Naive thymus-derived CD4-positive, alpha-beta T cell (primary cell): ENCODE data around the gene C14orf180. TPM values are rescaled to one million over a fixed set of nuclear protein-coding genes. Genes with fewer than 3 reads are reported as not detected.

Source experiments
- ATAC-seq: fragments of 150-1000 bp; cut with Tn5 transposase; 2 replicates; pipeline ENCODE4 v1.10.0; 2021; ENCODE audit warnings: mild to moderate bottlenecking, moderate library complexity
- CTCF ChIA-PET: fragments of 350-600 bp; sonication (Branson Sonifier 250); formaldehyde crosslinking; loops from one replicate; lab custom pipeline; 2021; ENCODE audit warnings: antibody characterized with exemption; lab: Charles Lee
- POLR2A ChIA-PET: fragments of 350-600 bp; sonication (Branson Sonifier 250); formaldehyde crosslinking; loops from one replicate; lab custom pipeline; 2021; ENCODE audit warnings: antibody characterized with exemption, inconsistent platforms; lab: Charles Lee
- DNase-seq, 9 donors: peaks; one replicate each; pipeline versions ENCODE4 v3.0.0 to v3.0.0-alpha.2; 2020 to 2022; ENCODE audit warnings: mixed read lengths in 1 of 9
- H3K27ac ChIP-seq: one replicate; pipeline ENCODE4 v1.7.0; 2013; ENCODE audit warnings: mild to moderate bottlenecking, low read depth, low read length, moderate library complexity
- H3K27me3 ChIP-seq, 2 donors: one replicate each; pipeline ENCODE4 v1.7.0; 2013; ENCODE audit warnings: low read length in 2 of 2, mild to moderate bottlenecking in 2 of 2, moderate library complexity in 2 of 2; ENCODE audit not compliant: control insufficient read depth in 2 of 2, insufficient read depth in 2 of 2
- H3K36me3 ChIP-seq, 3 experiments: 1 replicate in 2 of 3; 2 replicates in 1 of 3; pipeline ENCODE4 v1.7.0; 2013; ENCODE audit warnings: low read length in 3 of 3, mild to moderate bottlenecking in 3 of 3, moderate library complexity in 1 of 3; ENCODE audit not compliant: insufficient read depth in 3 of 3, control insufficient read depth in 2 of 3
- H3K4me1 ChIP-seq, 2 donors: one replicate each; pipeline ENCODE4 v1.7.0; 2013; ENCODE audit warnings: low read length in 2 of 2, mild to moderate bottlenecking in 2 of 2, moderate library complexity in 1 of 2; ENCODE audit not compliant: control insufficient read depth in 2 of 2, insufficient read depth in 2 of 2
- H3K4me3 ChIP-seq: 2 replicates; pipeline ENCODE4 v1.7.0; 2013; ENCODE audit warnings: mild to moderate bottlenecking, low read length
- H3K9me3 ChIP-seq, 3 experiments: 1 replicate in 2 of 3; 2 replicates in 1 of 3; pipeline ENCODE4 v1.7.0; 2013; ENCODE audit warnings: low read length in 3 of 3; ENCODE audit not compliant: control insufficient read depth in 2 of 3
- H3K27ac Mint-ChIP-seq, 9 donors: one replicate each; pipeline ENCODE4 v1.8.0; 2020 to 2022; ENCODE audit warnings: mixed read lengths in 9 of 9, mild to moderate bottlenecking in 8 of 9, moderate library complexity in 5 of 9, inconsistent platforms in 2 of 9
- H3K27me3 Mint-ChIP-seq, 5 donors: one replicate each; pipeline ENCODE4 v1.8.0; 2021 to 2022; ENCODE audit warnings: mixed read lengths in 5 of 5, mild to moderate bottlenecking in 1 of 5
- H3K36me3 Mint-ChIP-seq, 5 donors: one replicate each; pipeline ENCODE4 v1.8.0; 2020 to 2022; ENCODE audit warnings: mixed read lengths in 5 of 5, mild to moderate bottlenecking in 3 of 5, inconsistent platforms in 1 of 5
- H3K4me1 Mint-ChIP-seq, 7 donors: one replicate each; pipeline ENCODE4 v1.8.0; 2020 to 2022; ENCODE audit warnings: mixed read lengths in 7 of 7, mild to moderate bottlenecking in 3 of 7, inconsistent platforms in 1 of 7
- H3K4me3 Mint-ChIP-seq, 10 donors: one replicate each; pipeline ENCODE4 v1.8.0; 2020 to 2022; ENCODE audit warnings: mild to moderate bottlenecking in 10 of 10, mixed read lengths in 10 of 10, moderate library complexity in 6 of 10, inconsistent platforms in 2 of 10
- H3K9me3 Mint-ChIP-seq, 11 donors: one replicate each; pipeline ENCODE4 v1.8.0; 2020 to 2022; ENCODE audit warnings: mixed read lengths in 11 of 11, mild to moderate bottlenecking in 4 of 11, inconsistent platforms in 1 of 11, moderate library complexity in 1 of 11
- intact Hi-C, 2 donors: fragments of 100-400 bp; cut with micrococcal nuclease; formaldehyde crosslinking; loops; one replicate each; pipeline ENCODE4 v1.15.1; 2023
- polyA plus RNA-seq, 2 donors: library from polyadenylated mRNA; unstranded; fragments of 300-500 nt; fragmentation: Illumina TruSeq; gene quantifications; one replicate each; pipeline ENCODE4 v1.2.3, GENCODE V29; 2021
- total RNA-seq, 6 experiments: library from RNA in 5 of 6; stranded (reverse) in 5 of 6; gene quantifications; 1 replicate in 5 of 6; 2 replicates in 1 of 6; pipeline ENCODE4 v1.2.3 and lab custom pipeline; 2021 to 2026

C14orf180 gene
- total and polyA plus RNA-seq, 7 experiments from 2014 or later: not detected

- Histone ChIP-seq H3K36me3 (no peaks in the 10 kb centered on the region), H3K9me3 (no peaks in the 10 kb centered on the region), H3K4me3 (no peak overlapping the region), H3K27me3 (no peaks in the 10 kb centered on the region), H3K27ac (no peak overlapping the region), H3K4me1 (no peaks in the 10 kb centered on the region)
- no peak for DNase-seq
- ATAC-seq: no peak
- no peaks in the 10 kb centered on the region for H3K4me1 Mint-ChIP-seq
- peaks cover 0 to 4% (median 0%) of the 10 kb centered on the region in 5 donors for H3K36me3 Mint-ChIP-seq
- H3K27me3 Mint-ChIP-seq: peaks cover 0 to 32% (median 7%) of the 10 kb centered on the region in 5 donors
- peaks cover 0 to 4% (median 0%) of the 10 kb centered on the region in 11 donors for H3K9me3 Mint-ChIP-seq
- CTCF ChIA-PET: no interaction called here
- POLR2A ChIA-PET: no interaction called here
- intact Hi-C loops: no loop called here
- H3K27ac Mint-ChIP-seq: peak overlapping the region in 1 of 9 donors; percentile 84
- H3K4me3 Mint-ChIP-seq: no peak overlapping the region
These were observed 29.2 kb upstream of the C14orf180 start for GRCh38 chr14:104550340-104550860.

GRCh38 chr14:104550861-104551728, 28.5 kb upstream of the C14orf180 start:
- CTCF ChIA-PET: no interaction called here
- no peak for DNase-seq

GRCh38 chr14:104551851-104552737, 27.5 kb upstream of the C14orf180 start:
- intact Hi-C loops: no loop called here
- H3K27ac ChIP-seq: no peak overlapping the region
- H3K27me3 ChIP-seq: no peaks in the 10 kb centered on the region
- H3K27me3 Mint-ChIP-seq: peaks cover 0 to 27% (median 7%) of the 10 kb centered on the region in 5 donors
- no peak for ATAC-seq
- peaks cover 0 to 4% (median 0%) of the 10 kb centered on the region in 11 donors for H3K9me3 Mint-ChIP-seq
- no peak overlapping the region for H3K27ac Mint-ChIP-seq
- H3K4me3 ChIP-seq: no peak overlapping the region
- no peak overlapping the region for H3K4me3 Mint-ChIP-seq
- DNase-seq: no peak
- CTCF ChIA-PET: interaction anchor here (0.7 kb wide), 1 partner anchor 459 kb away, joined by 6 read pairs; no protein-coding TSS in a partner anchor
- no peaks in the 10 kb centered on the region for H3K4me1 ChIP-seq
- H3K36me3 ChIP-seq: no peaks in the 10 kb centered on the region
- H3K4me1 Mint-ChIP-seq: no peaks in the 10 kb centered on the region
- POLR2A ChIA-PET: no interaction called here
- peaks cover 0 to 4% (median 0%) of the 10 kb centered on the region in 5 donors for H3K36me3 Mint-ChIP-seq
- no peaks in the 10 kb centered on the region for H3K9me3 ChIP-seq

More at GRCh38 chr14:104550861-104551728, 28.5 kb upstream of the C14orf180 start:
- H3K27me3 ChIP-seq: no peaks in the 10 kb centered on the region
- Mint-ChIP-seq H3K4me1 (no peaks in the 10 kb centered on the region), H3K27me3 (peaks cover 0 to 32% (median 7%) of the 10 kb centered on the region in 5 donors), H3K9me3 (peaks cover 0 to 4% (median 0%) of the 10 kb centered on the region in 11 donors), H3K4me3 (no peak overlapping the region), H3K36me3 (peaks cover 0 to 4% (median 0%) of the 10 kb centered on the region in 5 donors), H3K27ac (peak overlapping the region in 1 of 9 donors; percentile 84)
- no peak overlapping the region for H3K4me3 ChIP-seq
- POLR2A ChIA-PET: no interaction called here
- H3K9me3 ChIP-seq: no peaks in the 10 kb centered on the region
- no peaks in the 10 kb centered on the region for H3K36me3 ChIP-seq
- no peaks in the 10 kb centered on the region for H3K4me1 ChIP-seq
- intact Hi-C loops: no loop called here
- no peak for ATAC-seq
- H3K27ac ChIP-seq: no peak overlapping the region

- CTCF ChIA-PET: no interaction called here
- peaks cover 0 to 4% (median 0%) of the 10 kb centered on the region in 5 donors for H3K36me3 Mint-ChIP-seq
- Histone ChIP-seq H3K36me3 (no peaks in the 10 kb centered on the region), H3K4me3 (no peak overlapping the region), H3K4me1 (no peaks in the 10 kb centered on the region), H3K27me3 (no peaks in the 10 kb centered on the region), H3K9me3 (no peaks in the 10 kb centered on the region), H3K27ac (no peak overlapping the region)
- H3K4me3 Mint-ChIP-seq: no peak overlapping the region
- peaks cover 0 to 4% (median 0%) of the 10 kb centered on the region in 11 donors for H3K9me3 Mint-ChIP-seq
- H3K27me3 Mint-ChIP-seq: peaks cover 0 to 24% (median 7%) of the 10 kb centered on the region in 5 donors
- POLR2A ChIA-PET: no interaction called here
- H3K27ac Mint-ChIP-seq: no peak overlapping the region
- DNase-seq (no peak), ATAC-seq (no peak)
- H3K4me1 Mint-ChIP-seq: no peaks in the 10 kb centered on the region
- intact Hi-C loops: no loop called here
These were observed 26.8 kb upstream of the C14orf180 start for GRCh38 chr14:104552738-104553125.

GRCh38 chr14:104553166-104554087, 26.1 kb upstream of the C14orf180 start:
- CTCF ChIA-PET: no interaction called here
- Mint-ChIP-seq H3K27ac (peak overlapping the region in 1 of 9 donors; percentile 60), H3K9me3 (peaks cover 0 to 4% (median 0%) of the 10 kb centered on the region in 11 donors), H3K4me3 (no peak overlapping the region), H3K4me1 (no peaks in the 10 kb centered on the region), H3K36me3 (peaks cover 0 to 4% (median 0%) of the 10 kb centered on the region in 5 donors), H3K27me3 (peaks cover 0 to 18% (median 7%) of the 10 kb centered on the region in 5 donors)
- no peak overlapping the region for H3K27ac ChIP-seq
- DNase-seq: no peak
- H3K9me3 ChIP-seq: no peaks in the 10 kb centered on the region
- no peaks in the 10 kb centered on the region for H3K27me3 ChIP-seq
- intact Hi-C loops: no loop called here
- POLR2A ChIA-PET: no interaction called here
- H3K4me1 ChIP-seq: no peaks in the 10 kb centered on the region
- H3K4me3 ChIP-seq: no peak overlapping the region
- no peaks in the 10 kb centered on the region for H3K36me3 ChIP-seq
- ATAC-seq: no peak
